Heart left ventricle (tissue), 13 donors: ENCODE data around the gene CC2D2A.

Experiments
- POLR2A ChIP-seq, 2 donors: fragments of 450-650 bp; IDR thresholded peaks; one replicate each; pipeline ENCODE4 v1.6.1; 2017; ENCODE audit warnings: antibody characterized with exemption in 2 of 2, mild to moderate bottlenecking in 2 of 2, moderate library complexity in 2 of 2
- TF ChIP-seq, protein P1 (sequence below), 12 donors: fragments of 200-600 bp; sonication (generic) in 4 of 12; IDR thresholded peaks; one replicate each; pipeline versions ENCODE4 v1.5.0 to v1.8.0; 2018 to 2022; ENCODE audit warnings: antibody characterized with exemption in 12 of 12, mild to moderate bottlenecking in 5 of 12
- donor health status: ischemic (EF 13 %, LVEDD 7.1; RV severe dilation, severe dysfunction).
- donor health status: DM: no; HTN: yes; CAD: no.
- donor health status: DM: no; HTN: no; CAD: no.
- donor health status: ischemic (EF 25% LVEDD 6.9; RV normal size, moderate dysfunction).
- donor health status: ischemic (EF 25% LVEDD 5.7; RV mildly dilated, moderate dysfunction).
- donor health status: ischemic (EF 35%, LVEDD 5.7; RV mildly dilated, moderate dysfunction).
- donor health status: nonischemic (EF 11% LVEDD 7.7; RV severe dilation, severe dysfunction).
- donor health status: DM: yes; HTN: yes; CAD: no.
- donor health status: PGD.
- donor health status: ischemic (EF 29% LVEDD 5.4; RV normal size, mild dysfunction).
- donor health status: nonischemic (EF 23%, LVEDD 6.1; RV moderate dilation, normal function).

DNA sequence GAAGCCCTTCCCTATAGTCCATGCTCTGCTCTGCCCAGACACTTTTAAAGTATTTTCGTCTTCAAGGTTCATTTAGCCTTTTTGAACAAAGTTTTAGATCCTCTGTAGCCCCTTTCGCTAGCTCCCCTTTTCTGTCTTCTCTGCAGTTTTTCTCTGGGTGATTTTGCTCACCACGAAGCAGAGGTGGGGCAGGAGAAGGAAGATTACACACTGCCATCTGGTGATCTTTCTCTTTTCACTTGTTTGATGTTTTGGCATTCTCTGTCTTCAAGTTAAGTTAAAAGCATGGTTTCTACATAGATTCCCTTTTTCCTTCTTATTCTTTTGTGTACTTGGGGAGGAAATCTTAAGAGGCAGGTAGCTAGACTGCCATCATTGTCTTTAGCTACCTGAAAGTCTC lies 43.9 kb downstream of the CC2D2A start:
- TF ChIP-seq, protein P1, sequence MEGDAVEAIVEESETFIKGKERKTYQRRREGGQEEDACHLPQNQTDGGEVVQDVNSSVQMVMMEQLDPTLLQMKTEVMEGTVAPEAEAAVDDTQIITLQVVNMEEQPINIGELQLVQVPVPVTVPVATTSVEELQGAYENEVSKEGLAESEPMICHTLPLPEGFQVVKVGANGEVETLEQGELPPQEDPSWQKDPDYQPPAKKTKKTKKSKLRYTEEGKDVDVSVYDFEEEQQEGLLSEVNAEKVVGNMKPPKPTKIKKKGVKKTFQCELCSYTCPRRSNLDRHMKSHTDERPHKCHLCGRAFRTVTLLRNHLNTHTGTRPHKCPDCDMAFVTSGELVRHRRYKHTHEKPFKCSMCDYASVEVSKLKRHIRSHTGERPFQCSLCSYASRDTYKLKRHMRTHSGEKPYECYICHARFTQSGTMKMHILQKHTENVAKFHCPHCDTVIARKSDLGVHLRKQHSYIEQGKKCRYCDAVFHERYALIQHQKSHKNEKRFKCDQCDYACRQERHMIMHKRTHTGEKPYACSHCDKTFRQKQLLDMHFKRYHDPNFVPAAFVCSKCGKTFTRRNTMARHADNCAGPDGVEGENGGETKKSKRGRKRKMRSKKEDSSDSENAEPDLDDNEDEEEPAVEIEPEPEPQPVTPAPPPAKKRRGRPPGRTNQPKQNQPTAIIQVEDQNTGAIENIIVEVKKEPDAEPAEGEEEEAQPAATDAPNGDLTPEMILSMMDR (IDR thresholded peaks at IDR 0.05): peak in 4 of 12 donors; percentile 12 to 22 (median 17)
- no peak for TF ChIP-seq POLR2A (IDR thresholded peaks at IDR 0.05)
